NCI-H146 treated with DMSO at 0.1 percent for 48 hours (cell line): ENCODE measurements around the gene TNIP2.

Experiments
- DNase-seq: peaks from one replicate; lab custom pipeline; 2025; ENCODE audit not compliant: unreplicated experiment; lab: John Stamatoyannopoulos, UW

Gene TNIP2, protein sequence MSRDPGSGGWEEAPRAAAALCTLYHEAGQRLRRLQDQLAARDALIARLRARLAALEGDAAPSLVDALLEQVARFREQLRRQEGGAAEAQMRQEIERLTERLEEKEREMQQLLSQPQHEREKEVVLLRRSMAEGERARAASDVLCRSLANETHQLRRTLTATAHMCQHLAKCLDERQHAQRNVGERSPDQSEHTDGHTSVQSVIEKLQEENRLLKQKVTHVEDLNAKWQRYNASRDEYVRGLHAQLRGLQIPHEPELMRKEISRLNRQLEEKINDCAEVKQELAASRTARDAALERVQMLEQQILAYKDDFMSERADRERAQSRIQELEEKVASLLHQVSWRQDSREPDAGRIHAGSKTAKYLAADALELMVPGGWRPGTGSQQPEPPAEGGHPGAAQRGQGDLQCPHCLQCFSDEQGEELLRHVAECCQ

DNA sequence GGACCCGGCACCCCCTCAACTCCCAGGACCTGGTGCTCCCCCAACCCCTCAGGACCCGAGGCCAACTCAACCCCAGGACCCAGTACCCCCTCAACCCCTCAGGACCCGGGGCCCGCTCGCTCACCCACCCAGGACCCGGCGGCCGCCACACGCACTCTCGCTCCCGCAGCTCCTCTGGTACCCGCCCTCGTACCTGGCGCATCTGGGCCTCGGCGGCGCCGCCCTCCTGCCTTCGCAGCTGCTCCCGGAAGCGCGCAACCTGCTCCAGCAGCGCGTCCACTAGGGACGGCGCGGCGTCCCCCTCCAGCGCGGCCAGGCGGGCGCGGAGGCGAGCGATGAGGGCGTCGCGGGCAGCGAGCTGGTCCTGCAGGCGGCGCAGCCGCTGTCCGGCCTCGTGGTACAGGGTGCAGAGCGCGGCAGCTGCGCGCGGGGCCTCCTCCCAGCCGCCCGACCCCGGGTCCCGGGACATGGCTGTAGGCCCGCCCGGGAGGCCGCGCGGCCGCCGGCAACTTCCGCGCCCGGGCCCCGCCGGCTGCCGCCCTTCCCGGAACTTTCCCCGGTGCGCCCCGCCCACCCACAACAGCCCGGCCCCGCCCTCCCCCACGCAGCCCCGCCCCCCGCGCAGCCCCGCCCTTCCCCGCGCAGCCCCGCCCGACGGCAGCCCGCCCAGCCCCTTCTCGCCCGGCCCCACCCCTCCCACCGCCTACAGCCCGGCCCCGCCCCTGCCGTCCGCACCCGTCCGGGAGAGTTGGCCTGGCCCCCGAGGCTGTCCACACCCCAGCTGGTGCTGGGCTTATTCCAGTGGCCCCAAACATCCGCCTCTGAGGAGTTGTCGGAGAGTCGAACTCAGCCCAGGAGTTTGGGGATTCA lies at the start of gene TNIP2:
TSS of gene TNIP2 (minus strand) at position 516 of the 870 bp plus-strand sequence. CDS start at position 469, 47 bp downstream.
- peak; percentile 48 for DNase-seq

DNA sequence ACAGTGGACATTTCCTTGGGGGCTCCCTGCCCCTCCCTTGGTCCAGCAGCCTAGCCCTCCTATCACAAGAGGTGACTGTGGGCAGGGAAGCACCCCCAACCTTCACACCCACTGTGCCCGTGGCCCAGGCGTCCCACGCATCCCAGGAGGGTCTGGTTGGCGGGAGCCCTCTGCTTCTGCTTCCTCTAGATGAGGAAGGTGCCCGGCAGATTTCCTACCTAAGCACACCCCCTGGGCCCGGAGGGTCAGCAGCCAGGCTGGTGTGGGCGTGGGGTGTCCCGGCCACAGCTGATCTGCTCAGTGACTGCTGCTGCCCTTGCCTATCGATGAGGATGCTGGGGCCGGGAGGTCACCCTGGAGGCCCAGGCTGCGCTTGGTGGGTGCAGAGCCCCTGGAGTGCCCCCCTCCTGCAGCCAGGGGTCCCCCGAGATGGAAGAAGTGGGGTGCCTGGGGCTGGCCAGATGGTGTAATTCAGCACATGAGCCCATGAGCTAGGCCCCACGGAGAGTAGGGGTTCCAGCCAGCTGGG lies 48.9 kb upstream of the TNIP2 start:
- DNase-seq = no peak

DNA sequence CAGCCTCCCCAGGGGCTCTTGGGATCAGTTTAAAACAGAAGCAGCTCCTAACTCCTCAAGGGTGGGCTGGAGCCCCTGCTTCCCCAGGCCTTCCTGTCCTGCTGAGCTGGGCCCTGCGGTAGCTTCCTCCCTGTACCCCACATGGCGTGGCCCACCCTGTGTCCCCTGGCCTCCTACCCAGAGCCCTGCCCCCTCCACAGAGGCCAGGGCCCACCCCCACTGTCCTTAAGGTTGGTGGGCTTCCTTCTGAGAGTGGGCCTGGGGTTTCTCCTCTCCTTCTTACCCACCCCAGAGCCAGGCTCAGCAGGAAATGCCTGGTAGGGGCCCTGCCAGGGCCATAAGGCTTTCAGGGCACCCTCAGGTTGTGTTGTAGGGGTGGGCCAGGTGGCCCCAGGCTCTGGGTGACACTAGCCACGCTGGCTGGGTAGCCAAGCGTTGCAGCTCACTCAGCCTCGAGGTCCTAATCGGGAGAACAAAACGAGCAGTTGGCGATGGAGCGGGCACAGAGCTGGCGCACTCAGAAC lies 48.4 kb upstream of the TNIP2 start:
- DNase-seq = no peak

DNA sequence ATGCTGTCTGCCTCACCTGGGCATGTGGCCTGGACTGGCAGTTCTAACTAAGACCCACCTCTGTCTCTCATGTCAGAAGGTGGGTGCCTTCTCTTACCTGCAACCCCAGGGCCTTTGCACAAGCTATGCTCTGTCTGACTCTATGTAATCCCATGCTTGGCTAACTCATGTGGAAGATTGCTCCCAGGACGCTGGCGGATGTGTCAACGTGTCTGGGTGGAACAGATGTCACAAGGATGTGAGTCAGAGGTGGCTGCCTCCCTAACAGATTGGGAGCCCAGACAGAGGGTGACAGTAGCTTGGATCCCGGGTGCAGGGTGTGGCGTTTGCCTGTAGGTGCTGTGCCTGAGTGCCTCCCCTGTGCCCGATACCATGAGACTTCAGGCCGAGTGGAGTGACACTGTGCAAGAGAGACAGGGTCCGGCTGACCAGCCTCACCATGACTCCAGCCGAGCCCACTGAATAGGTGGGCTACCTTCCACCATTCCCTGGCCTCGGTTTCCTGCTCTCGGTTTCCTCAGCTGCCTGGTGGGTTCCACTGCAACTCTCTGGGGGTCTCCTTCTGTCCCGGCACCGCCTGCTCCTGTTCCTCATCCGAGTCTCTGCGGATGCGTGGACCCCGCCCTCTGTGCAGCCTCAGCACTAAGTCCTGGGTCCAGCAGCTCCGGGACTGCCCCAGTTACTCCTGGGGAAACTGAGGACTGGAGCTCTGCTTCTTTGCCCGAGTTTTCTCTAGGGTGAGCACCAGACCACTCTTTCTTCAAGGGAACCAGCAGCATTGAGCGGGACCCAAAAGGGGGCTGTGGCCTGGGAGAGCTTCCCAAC lies 47.7 kb upstream of the TNIP2 start:
- no peak for DNase-seq

DNA sequence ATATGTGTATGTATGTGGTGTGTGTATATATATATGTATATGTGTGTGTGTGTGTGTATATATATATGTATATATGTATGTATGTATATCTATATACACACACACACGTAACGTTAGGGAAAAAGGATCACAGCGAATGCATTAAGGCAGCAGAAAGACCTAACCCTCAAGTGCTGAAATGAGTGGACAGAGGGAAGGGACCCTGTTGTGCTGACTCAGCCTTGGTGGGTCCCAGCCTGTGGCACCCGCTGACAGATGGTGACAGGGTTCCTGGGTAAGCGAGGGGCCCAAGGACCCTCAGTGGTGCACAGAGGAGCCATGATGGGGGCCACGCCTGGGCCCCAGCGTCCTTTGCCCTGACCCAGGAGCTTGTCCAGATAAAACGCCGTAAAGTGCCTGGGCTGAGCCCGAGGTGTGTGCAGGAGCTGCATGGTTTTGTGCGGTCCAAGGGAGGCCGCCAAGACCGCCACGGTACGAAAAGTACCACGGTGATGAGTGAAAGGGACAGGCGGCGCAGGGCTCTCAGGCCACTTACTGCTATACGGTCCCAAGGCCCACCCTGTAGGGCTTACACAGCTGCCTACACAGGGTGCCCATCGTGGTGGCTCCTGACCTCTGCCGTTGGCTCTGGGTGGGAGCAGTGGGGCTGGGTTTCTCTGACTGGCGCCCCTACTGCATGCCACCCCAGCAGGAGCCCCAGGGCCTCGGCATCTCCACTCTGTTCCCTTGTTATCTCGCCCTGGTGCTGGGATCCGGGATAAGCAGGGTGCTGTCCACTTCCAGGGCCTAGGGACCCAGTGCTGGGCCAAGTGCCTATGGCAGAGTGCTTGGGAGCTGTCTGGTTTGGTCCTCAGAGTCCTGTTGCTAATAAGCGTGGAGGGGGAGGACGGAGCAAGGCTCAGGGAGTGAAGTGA lies 46.7 kb upstream of the TNIP2 start:
- no peak for DNase-seq

DNA sequence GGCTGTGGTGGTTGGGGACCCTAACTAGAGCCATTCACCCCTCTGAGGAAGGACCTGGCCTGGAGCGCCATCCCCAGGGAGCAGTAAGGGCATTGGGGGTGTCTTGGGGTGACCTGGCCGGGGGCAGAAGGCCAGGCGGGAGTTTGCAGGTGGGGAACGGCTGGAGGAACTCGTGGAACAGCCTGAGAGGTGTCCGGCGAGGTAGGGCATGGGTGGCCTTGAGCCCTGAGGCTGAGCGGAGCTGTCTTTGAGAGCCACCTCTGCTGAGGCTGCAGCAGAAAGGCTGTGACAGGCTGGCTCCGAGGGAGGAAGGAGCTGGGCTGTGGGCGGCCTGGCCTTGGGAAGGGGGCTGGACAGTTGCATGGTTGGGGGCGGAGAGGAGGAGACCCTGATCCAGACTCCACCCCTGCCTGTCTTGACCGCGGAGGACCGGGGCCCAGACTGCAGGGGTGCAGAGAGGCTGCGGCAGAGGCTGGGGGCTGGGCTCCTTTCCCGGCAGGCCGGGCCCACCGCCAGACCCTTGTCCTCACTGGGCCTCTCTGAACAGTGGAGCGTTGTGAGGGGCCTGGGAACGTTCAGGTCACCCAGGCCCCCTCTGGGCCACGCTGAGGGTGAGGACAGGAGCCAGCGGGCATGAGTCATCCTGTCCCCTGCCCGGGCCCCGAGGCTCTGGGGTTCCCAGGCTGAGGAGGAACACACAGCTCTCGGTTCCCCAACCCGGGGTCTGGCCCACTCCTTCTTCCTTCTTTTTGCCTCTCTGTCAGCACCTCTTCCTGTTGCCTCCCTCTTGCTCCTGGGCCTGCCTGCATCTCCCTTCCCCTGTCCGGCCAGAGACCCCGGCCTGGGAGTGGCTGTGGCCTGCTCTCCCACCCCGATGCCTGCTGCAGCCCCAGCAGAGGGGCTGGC lies 44.8 kb upstream of the TNIP2 start:
- no peak for DNase-seq

DNA sequence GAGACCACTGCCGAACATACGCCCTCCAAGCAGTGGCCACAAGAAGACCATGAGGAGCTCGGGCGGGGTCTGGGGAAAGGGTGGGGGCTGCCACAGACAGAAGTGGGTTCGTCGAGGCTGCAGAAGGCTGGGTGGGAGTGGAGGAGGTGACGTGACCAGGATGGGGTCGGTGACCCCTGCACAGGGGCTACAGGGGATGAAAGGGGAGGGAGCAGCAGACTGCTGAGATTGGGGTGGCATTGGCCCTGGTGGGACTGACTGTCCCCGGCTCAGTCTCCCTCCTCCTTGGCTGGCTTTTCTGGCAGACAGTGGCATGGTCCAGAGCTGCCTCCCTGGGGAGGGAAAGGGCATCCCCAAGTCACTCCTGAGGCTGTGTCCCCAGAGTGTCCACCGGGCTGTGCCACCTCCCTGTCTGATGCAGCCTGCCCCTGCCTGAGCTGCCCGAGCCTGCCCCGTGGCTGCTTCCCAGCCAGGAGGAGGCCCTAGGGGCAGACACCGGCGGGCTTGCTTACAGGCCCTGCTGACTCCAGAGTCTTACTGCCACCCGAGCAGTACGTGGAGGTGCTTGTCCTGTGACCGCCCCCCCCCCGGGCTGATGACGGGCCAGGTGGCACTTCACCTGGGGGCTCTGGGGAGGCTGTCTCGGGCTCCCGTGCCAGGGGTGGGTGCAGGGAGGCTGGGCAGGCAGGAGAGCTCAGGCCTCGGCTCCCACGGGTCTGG lies 44.0 kb upstream of the TNIP2 start:
- DNase-seq = no peak

DNA sequence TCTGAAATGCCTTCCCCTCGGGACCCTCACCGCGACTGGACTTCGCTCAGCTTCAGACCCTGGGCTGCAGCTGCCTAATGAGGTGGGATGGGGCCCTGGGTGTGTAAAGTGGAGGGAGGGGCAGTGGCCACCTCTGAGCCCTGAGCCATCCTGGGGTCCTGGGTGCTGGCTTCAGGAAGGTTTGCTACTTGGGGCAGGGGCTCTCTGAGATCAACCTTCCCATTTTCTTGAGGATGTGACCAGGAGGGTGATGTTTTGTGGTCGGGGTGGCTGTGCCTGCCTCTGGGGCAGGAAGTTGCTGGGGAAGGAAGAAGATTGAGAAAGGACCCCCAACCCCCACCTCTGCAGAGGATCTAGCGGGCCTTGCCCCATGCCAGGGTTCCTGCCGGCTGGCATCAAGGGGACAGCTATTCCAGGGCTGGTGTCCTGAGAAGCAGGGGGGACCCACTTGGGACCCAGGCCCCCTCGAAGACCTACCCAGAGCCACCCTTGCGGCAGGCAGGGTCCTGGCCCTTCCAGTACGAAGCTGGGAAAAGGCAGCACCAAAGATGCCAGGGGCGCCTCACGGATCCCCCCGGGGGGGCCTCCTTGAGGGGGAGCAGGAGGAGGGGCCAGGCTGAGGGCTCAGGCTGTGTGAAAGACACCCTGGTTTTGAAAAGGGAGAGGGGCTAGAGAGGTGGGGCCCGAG lies 43.2 kb upstream of the TNIP2 start:
- no peak for DNase-seq

DNA sequence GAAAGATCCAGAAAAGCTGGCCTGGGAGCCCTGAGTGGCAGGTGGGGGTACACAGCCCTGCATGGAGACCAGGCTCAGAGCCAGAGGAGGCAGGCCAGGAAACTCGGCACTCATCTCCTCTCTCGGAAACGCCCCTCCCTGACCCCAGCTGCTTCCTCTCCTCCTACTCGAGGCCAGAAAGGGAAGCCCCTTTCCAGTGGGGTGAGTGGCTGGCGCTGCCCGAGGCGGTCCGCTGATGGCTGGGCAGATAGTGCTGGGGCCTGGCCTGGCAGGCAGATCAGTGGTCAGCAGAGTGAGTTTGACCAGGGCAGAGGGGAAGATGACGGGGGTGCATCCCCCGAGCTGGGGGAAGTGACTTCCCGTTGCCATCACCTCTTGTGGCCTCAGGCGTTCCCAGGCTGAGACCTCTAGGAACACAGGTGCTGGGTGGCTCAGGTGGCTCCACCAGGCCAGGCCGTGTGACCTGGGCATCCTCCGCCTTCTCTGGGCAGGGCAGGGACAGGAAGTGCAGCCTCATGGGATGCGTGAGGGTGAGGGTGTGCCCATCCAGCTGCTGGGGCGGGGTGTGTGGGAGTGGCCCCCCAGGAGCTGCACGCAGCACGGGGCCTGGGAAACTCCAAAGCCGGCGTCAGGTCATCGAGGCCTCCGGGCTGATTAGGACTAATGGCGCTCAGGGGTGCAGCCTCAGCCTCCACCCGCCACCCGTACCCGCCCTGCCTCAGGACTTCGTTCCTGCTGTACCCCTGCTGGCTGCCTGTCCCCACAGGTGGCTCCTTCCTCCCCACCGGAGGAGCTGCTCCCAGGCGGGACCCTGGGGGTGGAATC lies 42.5 kb upstream of the TNIP2 start:
- no peak for DNase-seq

DNA sequence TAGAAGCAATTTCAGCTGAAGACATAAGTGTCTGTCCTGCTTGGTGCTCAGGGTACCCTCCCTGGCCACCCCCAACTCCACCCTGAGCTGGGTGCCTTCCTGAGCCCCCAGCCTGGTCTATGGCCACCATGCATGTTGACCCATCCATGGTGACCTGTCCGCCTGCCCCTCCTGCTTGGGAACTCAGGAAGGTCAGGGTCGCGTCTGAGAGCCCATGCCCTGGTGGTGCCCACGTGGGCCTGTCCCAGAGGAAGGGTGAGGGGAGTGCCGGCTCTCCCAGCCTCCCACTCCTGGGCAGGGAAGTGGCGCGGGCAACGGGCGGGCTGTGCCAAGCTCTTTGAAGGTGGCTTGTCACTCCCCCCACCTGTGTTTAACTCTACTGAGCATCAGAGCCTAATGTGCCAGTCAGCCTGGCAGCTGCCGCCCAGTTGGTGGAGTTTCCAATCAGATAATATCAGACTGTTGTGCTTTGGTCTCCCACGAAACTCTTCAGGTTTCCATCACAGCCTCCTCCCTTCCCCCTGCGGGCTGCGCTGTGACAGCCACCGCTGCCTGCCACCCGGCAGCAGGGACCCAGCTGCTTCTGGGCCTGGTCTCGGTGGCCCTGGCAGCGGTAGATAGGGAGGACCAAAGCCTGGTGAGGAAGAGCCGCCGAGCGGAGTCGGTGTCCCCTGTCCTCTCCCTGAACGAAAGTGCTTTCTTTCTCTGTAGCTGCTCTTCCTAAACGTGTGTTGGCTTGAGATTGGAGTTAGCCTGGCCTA lies 41.6 kb upstream of the TNIP2 start:
- DNase-seq = no peak

DNA sequence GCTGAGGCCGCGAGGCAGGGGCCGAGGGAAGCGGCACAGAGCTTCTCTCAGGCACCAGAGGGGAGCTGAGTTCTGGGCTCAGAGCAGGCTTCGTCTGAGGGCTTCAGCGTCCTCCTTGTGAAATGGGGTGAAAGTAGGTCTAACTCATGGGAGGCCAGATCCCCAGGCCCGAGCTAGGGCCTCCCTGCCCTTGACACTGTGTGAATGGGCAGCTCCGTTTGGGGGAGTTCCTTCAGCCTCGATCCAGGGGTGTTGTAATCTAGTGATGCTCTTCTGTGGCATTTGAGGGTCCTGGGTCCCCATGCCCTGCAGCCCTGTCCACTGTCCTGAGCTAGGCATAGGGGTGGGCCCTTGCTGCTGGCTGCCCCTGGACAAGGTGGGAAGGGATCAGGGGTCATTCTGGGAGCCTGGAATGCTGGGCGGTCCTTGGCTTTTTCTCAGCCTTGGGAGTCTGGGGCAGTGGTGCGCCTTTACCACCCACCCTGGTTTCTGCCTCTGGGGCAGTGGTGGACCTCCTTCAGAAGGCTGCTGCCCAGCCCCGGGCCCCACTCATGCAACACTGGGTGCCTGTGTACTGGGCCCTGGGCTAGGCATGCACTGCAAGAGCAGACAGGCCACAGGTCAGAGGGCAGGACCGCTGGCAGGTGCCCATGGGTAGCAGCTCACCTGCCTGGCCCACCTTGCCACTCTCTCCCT lies 40.9 kb upstream of the TNIP2 start:
- DNase-seq = no peak

DNA sequence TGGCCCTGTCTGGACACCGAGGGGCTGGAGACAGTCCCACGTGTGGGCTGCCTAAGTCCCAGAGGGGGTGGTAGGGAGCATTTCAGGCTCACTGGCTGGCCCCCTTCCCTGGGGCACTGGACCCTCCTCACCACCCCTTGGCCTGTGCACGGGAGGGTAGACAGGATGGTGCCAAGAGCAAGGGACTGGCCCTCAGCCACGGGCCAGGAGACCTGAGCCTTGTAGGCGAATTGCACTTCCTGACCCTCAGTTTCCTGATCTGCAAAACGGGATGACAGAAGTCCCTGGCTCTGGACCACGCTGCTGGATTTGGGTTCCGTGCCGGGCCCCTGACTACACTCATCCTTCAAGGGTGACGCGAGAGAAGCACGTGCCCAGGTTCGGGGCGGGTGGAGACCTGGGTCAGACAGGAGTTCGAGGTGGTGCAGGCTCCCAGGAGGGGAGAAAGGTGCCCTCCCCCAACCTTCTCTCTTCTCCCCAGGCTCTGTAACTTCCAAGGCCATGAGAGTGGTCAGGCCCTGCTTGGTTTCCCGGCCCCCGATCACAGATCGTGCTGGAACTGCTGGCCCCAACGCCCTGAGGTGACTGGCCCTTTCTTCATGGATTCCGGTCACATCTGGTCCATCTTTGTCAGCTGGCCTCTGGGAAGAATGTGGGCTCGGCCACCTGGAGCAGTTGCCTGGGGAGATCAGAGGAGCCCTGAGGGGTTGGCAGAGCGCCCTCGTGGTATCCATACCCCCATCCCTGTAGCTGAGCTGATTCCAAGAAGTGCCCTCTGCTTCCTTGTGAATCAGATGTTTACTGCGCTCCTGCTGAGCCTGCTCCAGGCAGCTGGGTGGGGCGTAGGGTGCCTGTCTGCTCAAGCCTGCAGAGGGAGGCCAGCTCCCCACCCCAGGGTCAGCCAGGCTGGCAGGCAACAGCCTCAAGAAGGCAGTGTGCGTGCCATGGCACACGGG lies 40.0 kb upstream of the TNIP2 start:
- DNase-seq = no peak

DNA sequence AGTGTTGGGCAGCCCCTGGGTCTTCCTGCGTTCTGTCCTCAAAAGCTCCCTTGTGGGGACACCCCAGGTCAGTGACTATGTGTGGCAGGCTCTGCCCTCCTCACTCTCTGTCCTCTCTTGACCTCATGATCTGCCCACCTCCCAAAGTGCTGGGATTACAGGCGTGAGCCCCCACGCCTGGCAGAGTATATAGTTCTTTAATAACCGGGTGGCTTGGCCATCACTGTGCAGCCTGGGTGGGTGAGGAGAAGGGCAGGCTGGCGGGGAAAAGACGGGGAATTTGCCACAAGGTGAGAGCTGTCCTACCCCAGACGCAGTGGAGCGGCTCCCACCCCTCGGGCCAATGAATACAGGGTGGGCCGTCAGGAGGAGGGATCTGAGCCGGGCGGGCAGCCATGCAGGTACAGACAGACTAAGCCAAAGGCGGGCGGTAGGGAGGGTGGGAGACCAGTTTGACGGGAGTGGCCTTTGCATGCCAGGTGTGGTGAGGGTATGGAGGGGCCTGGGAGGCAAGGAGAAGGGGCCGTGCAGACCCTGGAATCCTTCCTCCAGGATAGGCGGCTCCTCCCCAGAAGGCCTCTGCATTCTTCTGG lies 39.3 kb upstream of the TNIP2 start:
- DNase-seq = no peak
